ACHN (cell line): ENCODE data around the gene NMRAL1.

ENCODE experiments used
- DNase-seq: peaks from one replicate; pipeline ENCODE4 v3.0.0-alpha.2; 2015
- in situ Hi-C: cut with HindIII; loops from 2 replicates; pipeline ENCODE4 v1.10.0; 2017; ENCODE audit warnings: low sequenced_read_pairs, low pct_ligation_motif_present, low pct_unique_long_range_greater_than_20kb

Gene NMRAL1

GRCh38 chr16:4474192-4474961 is at the start of gene NMRAL1:
Gene NMRAL1 (minus strand): TSS chr16:4474625. CDS start chr16:4474132, 493 bp downstream.
- DNase-seq, result peak; percentile 96
- in situ Hi-C loops, result no loop called here

GRCh38 chr16:4523686-4524085 is 49.3 kb upstream of the NMRAL1 start:
- in situ Hi-C loops, result no loop called here
- no peak for DNase-seq

- no peak for DNase-seq
- in situ Hi-C loops, result no loop called here
Measured at GRCh38 chr16:4522051-4522581, 47.7 kb upstream of the NMRAL1 start.

- in situ Hi-C loops, result no loop called here
- no peak for DNase-seq
Measured at GRCh38 chr16:4520913-4521312, 46.5 kb upstream of the NMRAL1 start.

GRCh38 chr16:4519274-4520058 is 45.0 kb upstream of the NMRAL1 start:
- in situ Hi-C loops, result no loop called here
- no peak for DNase-seq

- DNase-seq, result peak; percentile 55
- in situ Hi-C loops, result no loop called here
Measured at GRCh38 chr16:4517812-4518680, 43.6 kb upstream of the NMRAL1 start.

- no peak for DNase-seq
- in situ Hi-C loops, result no loop called here
Measured at GRCh38 chr16:4515611-4516233, 41.3 kb upstream of the NMRAL1 start.

- no peak for DNase-seq
- in situ Hi-C loops, result no loop called here
Measured at GRCh38 chr16:4514606-4515005, 40.2 kb upstream of the NMRAL1 start.

- in situ Hi-C loops, result no loop called here
- no peak for DNase-seq
Measured at GRCh38 chr16:4513881-4514280, 39.5 kb upstream of the NMRAL1 start.

GRCh38 chr16:4513086-4513860 is 38.8 kb upstream of the NMRAL1 start:
- no peak for DNase-seq
- in situ Hi-C loops, result no loop called here

- in situ Hi-C loops, result no loop called here
- no peak for DNase-seq
Measured at GRCh38 chr16:4512473-4512872, 38.0 kb upstream of the NMRAL1 start.

GRCh38 chr16:4511441-4512082 is 37.1 kb upstream of the NMRAL1 start:
- in situ Hi-C loops, result no loop called here
- DNase-seq, result peak; percentile 67

- in situ Hi-C loops, result no loop called here
- no peak for DNase-seq
Measured at GRCh38 chr16:4510747-4511426, 36.5 kb upstream of the NMRAL1 start.

GRCh38 chr16:4510131-4510530 is 35.7 kb upstream of the NMRAL1 start:
- DNase-seq, result no peak
- in situ Hi-C loops, result no loop called here

- in situ Hi-C loops, result no loop called here
- no peak for DNase-seq
Measured at GRCh38 chr16:4509420-4509819, 35.0 kb upstream of the NMRAL1 start.

GRCh38 chr16:4508806-4509205 is 34.4 kb upstream of the NMRAL1 start:
- in situ Hi-C loops, result no loop called here
- DNase-seq, result no peak
